OCI-LY3 (cell line): Measurements from ENCODE around the gene USP5.

Experiments
- H2AFZ ChIP-seq: fragments of 200-600, 300-600 bp; shearing (Covaris generic); 2 replicates; pipeline ENCODE4 v1.6.0; 2014; ENCODE audit warnings: antibody characterized with exemption, low read depth, low read length
- H3K27ac ChIP-seq: fragments of 200-600, 300-600 bp; sonication (generic); 2 replicates; pipeline ENCODE4 v1.5.1; 2014; ENCODE audit warnings: mild to moderate bottlenecking, low read length, moderate library complexity, mixed read lengths
- H3K27me3 ChIP-seq: fragments of 200-600, 300-600 bp; sonication (generic); 2 replicates; pipeline ENCODE4 v1.6.1; 2014; ENCODE audit warnings: low read depth, low read length, mixed read lengths
- H3K36me3 ChIP-seq: fragments of 200-600, 300-600 bp; sonication (generic); replicated peaks from 2 replicates; pipeline ENCODE3; 2014; ENCODE audit warnings: low read depth, low read length, mixed read lengths
- H3K4me1 ChIP-seq: fragments of 300-600, 200-600 bp; sonication (generic); 2 replicates; pipeline ENCODE4 v1.6.1; 2014; ENCODE audit warnings: low read length, mixed read lengths
- H3K4me2 ChIP-seq: fragments of 200-600, 300-600 bp; sonication (generic); 2 replicates; pipeline ENCODE4 v1.6.1; 2014; ENCODE audit warnings: low read length, mixed read lengths
- H3K4me3 ChIP-seq: fragments of 300-600, 200-600 bp; sonication (generic); 2 replicates; pipeline ENCODE4 v1.5.1; 2014; ENCODE audit warnings: antibody characterized with exemption, mild to moderate bottlenecking, low read length, moderate library complexity
- H3K79me2 ChIP-seq: fragments of 300-600, 200-600 bp; shearing (Covaris generic); 2 replicates; pipeline ENCODE4 v1.6.1; 2014; ENCODE audit warnings: mild to moderate bottlenecking, low read length, mixed read lengths
- H3K9ac ChIP-seq: fragments of 300-600, 200-600 bp; shearing (Covaris generic); 2 replicates; pipeline ENCODE4 v1.6.0; 2014; ENCODE audit warnings: mild to moderate bottlenecking, low read length, moderate library complexity
- H3K9me3 ChIP-seq: fragments of 200-600, 300-600 bp; shearing (Covaris generic); 2 replicates; pipeline ENCODE4 v1.6.1; 2014; ENCODE audit warnings: low read length, mixed read lengths; ENCODE audit not compliant: insufficient read depth
- H4K20me1 ChIP-seq: fragments of 200-600, 300-600 bp; sonication (generic); 2 replicates; pipeline ENCODE4 v1.6.1; 2016; ENCODE audit warnings: low read length, mixed read lengths; ENCODE audit not compliant: insufficient read depth
- EZH2phosphoT487 ChIP-seq: fragments of 200-600 bp; shearing (Covaris generic); IDR thresholded peaks from 2 replicates; pipeline ENCODE4 v1.6.1; 2018; ENCODE audit warnings: antibody characterized with exemption, mixed run types, low read depth
- TF ChIP-seq, protein P1 (sequence below): fragments of 200-600, 300-600 bp; sonication (generic); IDR thresholded peaks from 2 replicates; pipeline ENCODE4 v1.5.1; 2014; ENCODE audit warnings: antibody characterized with exemption, low read length, low read depth

Gene USP5

DNA sequence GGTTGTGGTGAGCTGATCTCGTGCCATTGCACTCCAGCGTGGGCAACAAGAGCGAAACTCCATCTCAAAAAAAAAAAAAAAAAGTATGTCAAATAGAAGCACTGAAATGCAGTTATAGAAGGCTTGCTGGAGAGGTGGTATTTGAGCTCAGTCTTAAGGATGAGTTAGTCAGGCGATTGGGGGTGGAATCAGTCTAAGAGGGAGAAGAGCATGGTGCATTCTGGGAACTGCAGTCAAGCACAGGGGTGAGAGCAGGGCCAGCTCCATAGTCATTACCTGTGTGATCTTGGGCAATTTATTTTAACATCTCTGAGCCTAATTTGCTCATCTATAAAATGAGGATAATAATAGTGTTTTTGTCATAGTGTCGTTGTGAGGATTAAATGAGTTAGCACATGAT lies 17.1 kb upstream of the USP5 start:
- Histone ChIP-seq H3K4me3 (no peak overlapping the region), H3K4me2 (no peak overlapping the region), H3K27ac (no peak overlapping the region), H3K79me2 (no peaks in the 10 kb centered on the region), H4K20me1 (no peaks in the 10 kb centered on the region), H3K27me3 (peaks cover 8% of the 10 kb centered on the region; the same call in 1 of the 2 replicates), H3K36me3 (peaks cover 2% of the 10 kb centered on the region), H3K9me3 (no peaks in the 10 kb centered on the region), H3K9ac (no peak overlapping the region), H2AFZ (no peak overlapping the region), H3K4me1 (peaks cover 28% of the 10 kb centered on the region)
- no peak for TF ChIP-seq EZH2phosphoT487
- TF ChIP-seq, protein P1, sequence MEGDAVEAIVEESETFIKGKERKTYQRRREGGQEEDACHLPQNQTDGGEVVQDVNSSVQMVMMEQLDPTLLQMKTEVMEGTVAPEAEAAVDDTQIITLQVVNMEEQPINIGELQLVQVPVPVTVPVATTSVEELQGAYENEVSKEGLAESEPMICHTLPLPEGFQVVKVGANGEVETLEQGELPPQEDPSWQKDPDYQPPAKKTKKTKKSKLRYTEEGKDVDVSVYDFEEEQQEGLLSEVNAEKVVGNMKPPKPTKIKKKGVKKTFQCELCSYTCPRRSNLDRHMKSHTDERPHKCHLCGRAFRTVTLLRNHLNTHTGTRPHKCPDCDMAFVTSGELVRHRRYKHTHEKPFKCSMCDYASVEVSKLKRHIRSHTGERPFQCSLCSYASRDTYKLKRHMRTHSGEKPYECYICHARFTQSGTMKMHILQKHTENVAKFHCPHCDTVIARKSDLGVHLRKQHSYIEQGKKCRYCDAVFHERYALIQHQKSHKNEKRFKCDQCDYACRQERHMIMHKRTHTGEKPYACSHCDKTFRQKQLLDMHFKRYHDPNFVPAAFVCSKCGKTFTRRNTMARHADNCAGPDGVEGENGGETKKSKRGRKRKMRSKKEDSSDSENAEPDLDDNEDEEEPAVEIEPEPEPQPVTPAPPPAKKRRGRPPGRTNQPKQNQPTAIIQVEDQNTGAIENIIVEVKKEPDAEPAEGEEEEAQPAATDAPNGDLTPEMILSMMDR: no peak

DNA sequence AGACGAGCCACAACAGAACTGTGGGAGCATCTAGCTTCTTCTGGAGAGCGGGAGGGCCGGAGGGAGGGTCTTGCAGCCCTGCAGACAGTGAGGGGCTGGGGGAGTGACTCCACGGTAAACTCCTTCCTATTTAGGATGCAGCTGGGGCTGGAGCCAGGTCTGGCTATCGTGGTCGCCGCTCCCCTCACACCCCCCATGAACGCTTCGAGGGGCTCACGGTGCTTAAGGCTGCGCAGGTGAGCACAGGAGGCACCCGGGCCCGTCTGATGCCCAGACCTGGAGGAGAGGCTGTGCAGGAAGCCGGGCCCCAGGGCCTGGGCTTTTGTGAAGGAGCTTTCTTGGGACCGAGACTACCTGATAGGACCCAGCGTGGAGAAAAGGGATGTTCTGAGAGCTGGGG lies 15.1 kb upstream of the USP5 start:
- H3K27me3 ChIP-seq: no peaks in the 10 kb centered on the region
- no peak overlapping the region for H3K4me2 ChIP-seq
- H3K27ac ChIP-seq: no peak overlapping the region
- no peak overlapping the region for H2AFZ ChIP-seq
- no peak overlapping the region for H3K9ac ChIP-seq
- TF ChIP-seq, protein P1: no peak
- TF ChIP-seq EZH2phosphoT487: no peak
- peaks cover 41% of the 10 kb centered on the region for H3K4me1 ChIP-seq
- H3K79me2 ChIP-seq: no peaks in the 10 kb centered on the region
- H3K9me3 ChIP-seq: no peaks in the 10 kb centered on the region
- no peaks in the 10 kb centered on the region for H4K20me1 ChIP-seq
- H3K36me3 ChIP-seq: peaks cover under 1% of the 10 kb centered on the region
- no peak overlapping the region for H3K4me3 ChIP-seq

DNA sequence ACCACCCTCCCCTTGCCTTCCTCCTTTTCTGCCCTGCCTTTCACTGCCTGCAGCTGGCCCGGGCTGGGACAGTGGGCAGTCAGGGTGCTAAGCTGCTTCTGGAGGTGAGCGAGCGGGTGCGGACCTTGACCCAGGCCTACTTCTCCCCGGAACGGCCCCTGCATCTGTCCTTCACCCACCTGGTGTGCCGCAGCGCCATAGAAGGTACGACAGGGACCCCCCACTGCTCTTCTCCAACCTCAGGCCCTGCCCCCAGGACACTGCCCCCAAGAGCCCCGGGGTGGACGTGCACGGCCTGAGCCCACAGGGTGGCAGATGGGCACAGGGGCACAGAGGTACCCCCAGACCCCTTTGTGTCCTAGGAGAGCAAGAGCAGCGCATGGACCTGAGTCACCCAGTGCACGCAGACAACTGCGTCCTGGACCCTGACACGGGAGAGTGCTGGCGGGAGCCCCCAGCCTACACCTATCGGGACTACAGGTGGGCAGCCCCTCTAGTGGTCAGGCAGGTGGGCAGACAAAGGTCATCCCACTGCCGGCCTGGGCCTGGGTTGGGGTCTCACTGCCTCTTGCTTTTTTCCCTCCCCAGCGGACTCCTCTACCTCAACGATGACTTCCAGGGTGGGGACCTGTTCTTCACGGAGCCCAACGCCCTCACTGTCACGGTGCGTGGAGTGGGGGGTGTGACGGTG lies 14.4 kb upstream of the USP5 start:
- Histone ChIP-seq H3K4me2 (no peak overlapping the region), H3K9me3 (no peaks in the 10 kb centered on the region), H2AFZ (no peak overlapping the region), H3K79me2 (no peaks in the 10 kb centered on the region), H4K20me1 (no peaks in the 10 kb centered on the region), H3K4me3 (no peak overlapping the region), H3K36me3 (no peaks in the 10 kb centered on the region), H3K4me1 (peaks cover 41% of the 10 kb centered on the region), H3K9ac (no peak overlapping the region), H3K27ac (no peak overlapping the region), H3K27me3 (no peaks in the 10 kb centered on the region)
- TF ChIP-seq EZH2phosphoT487: no peak
- TF ChIP-seq, protein P1: no peak

DNA sequence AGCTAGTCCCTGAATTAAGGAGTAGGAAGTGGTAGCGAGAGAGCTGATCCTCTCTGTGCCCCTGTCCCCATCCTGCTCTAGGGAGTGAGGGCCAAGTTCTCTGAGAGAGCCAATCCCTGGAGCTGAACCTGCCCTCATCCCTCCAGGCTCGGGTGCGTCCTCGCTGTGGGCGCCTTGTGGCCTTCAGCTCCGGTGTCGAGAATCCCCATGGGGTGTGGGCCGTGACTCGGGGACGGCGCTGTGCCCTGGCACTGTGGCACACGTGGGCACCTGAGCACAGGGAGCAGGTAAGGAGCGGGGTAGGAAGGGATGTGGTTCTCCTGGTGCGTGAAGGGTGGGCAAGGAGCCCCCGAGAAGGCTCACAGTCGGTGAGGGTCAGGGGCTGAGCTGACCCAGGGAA lies 13.1 kb upstream of the USP5 start:
- Histone ChIP-seq H3K27ac (no peak overlapping the region), H3K4me1 (peaks cover 45% of the 10 kb centered on the region), H3K9ac (no peak overlapping the region; the same call in 1 of the 2 replicates), H3K9me3 (no peaks in the 10 kb centered on the region), H3K4me2 (peak overlapping the region; percentile 85; the same call in 1 of the 2 replicates), H2AFZ (no peak overlapping the region), H3K36me3 (no peaks in the 10 kb centered on the region), H3K4me3 (no peak overlapping the region), H3K79me2 (no peaks in the 10 kb centered on the region), H4K20me1 (no peaks in the 10 kb centered on the region), H3K27me3 (no peaks in the 10 kb centered on the region)
- TF ChIP-seq, protein P1: no peak
- TF ChIP-seq EZH2phosphoT487: no peak
